Right lobe of liver (tissue), 6 donors: ENCODE data around the gene LRRC18. TPM values are rescaled to one million over a fixed set of nuclear protein-coding genes. Genes with fewer than 3 reads are reported as not detected.

Experiments
- ATAC-seq, 4 donors: fragments of 200-7000 bp; cut with Tn5 transposase; one replicate each; pipeline ENCODE4 v1.9.1; 2020; ENCODE audit warnings: mild to moderate bottlenecking in 4 of 4, moderate library complexity in 4 of 4
- DNase-seq, 3 donors: peaks; one replicate each; pipeline ENCODE4 v3.0.0-alpha.2; 2020
- H3K27ac ChIP-seq, 3 donors: fragments of 200-600 bp; one replicate each; pipeline ENCODE4 v1.8.0; 2022
- H3K27me3 ChIP-seq, 2 donors: fragments of 200-600 bp; one replicate each; pipeline ENCODE4 v1.8.0; 2022
- H3K36me3 ChIP-seq, 4 donors: fragments of 200-600 bp; sonication (generic) in 1 of 4; one replicate each; pipeline versions ENCODE4 v1.5.1 to v1.8.0; 2017 to 2022; ENCODE audit warnings: control low read depth in 1 of 4
- H3K4me1 ChIP-seq, 4 donors: fragments of 200-600 bp; sonication (generic) in 1 of 4; one replicate each; pipeline versions ENCODE4 v1.5.1 to v1.8.0; 2017 to 2022; ENCODE audit warnings: control low read depth in 1 of 4
- H3K4me3 ChIP-seq, 3 donors: fragments of 200-600 bp; one replicate each; pipeline ENCODE4 v1.8.0; 2022
- H3K9me3 ChIP-seq, 4 donors: fragments of 200-600 bp; sonication (generic) in 1 of 4; one replicate each; pipeline versions ENCODE4 v1.5.1 to v1.8.0; 2017 to 2022; ENCODE audit warnings: control low read depth in 1 of 4
- CTCF ChIP-seq, 4 donors: fragments of 200-600 bp in 3 of 4; fragments of 450-650 bp in 1 of 4; IDR thresholded peaks; one replicate each; pipeline versions ENCODE4 v1.5.1 to v1.8.0; 2016 to 2022; ENCODE audit warnings: antibody characterized with exemption in 4 of 4, mild to moderate bottlenecking in 2 of 4
- POLR2A ChIP-seq: fragments of 450-650 bp; IDR thresholded peaks from one replicate; pipeline ENCODE4 v1.6.1; 2017; ENCODE audit warnings: antibody characterized with exemption, mild to moderate bottlenecking
- WGBS: methylation state at CpG from one replicate; pipeline ENCODE4 v1.1.6; 2018; ENCODE audit warnings: low coverage, low lambda C conversion rate; ENCODE audit not compliant: insufficient coverage; ENCODE audit errors: missing lambda C conversion rate; 5-methylcytosine and 5-hydroxymethylcytosine counted together
- intact Hi-C, 2 donors: fragments of 100-400 bp; cut with DNase I; formaldehyde crosslinking; loops; one replicate each; pipeline versions ENCODE4 v1.11.2 to v1.14.1; 2022
- total RNA-seq, 6 experiments: library from RNA; depleted of rRNA in 2 of 6; stranded (reverse); fragments of >200 nt in 2 of 6; fragmentation: NEBNext Ultra II Directional in 3 of 6; extraction: Animal tissue kit (Norgen Biotek cat#: 25700) in 3 of 6; gene quantifications; one replicate each; pipeline versions ENCODE4 v1.1.0 to v1.2.4, GENCODE V29; 2016 to 2023
- donor health status: DM: no; HTN: yes; CAD: no.
- donor health status: DM: no; HTN: no; CAD: no.
- donor health status: DM: no; HTN: no; CAD: no.
- donor health status: DM: no; HTN: yes; CAD: no.
- donor health status: DM: no; HTN: yes; CAD: no.

LRRC18 gene
- total RNA-seq, 6 experiments from 2014 or later = not detected

DNA sequence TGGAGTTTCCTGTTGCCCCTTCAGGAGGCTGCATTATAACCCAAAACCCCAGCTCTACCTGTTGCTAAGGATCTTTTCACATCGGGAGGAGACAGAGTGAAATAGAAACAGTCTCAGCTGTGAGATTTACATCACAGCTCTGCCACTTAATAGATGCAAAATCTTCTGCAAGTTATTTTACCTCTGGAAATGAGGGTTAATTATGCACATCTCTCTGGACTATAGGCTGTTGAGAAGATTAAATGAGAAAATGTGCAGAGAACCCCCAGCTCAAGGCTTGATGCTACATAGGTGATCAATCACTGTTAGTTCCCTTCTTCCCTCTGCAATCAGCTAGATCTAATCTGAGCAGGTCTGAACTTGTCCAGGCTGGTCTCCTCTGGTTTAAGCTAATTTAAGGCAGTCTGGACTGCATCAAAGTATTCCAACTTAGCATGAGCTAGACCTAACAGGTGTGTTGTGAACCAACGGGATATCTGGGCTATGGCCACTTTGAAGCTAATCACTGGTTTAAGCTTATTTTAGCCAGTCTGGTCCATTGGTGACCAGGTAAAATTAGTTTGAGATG, 8.9 kb upstream of the LRRC18 start:
- Histone ChIP-seq H3K4me3 (no peak overlapping the region), H3K4me1 (no peaks in the 10 kb centered on the region), H3K27ac (no peak overlapping the region), H3K9me3 (no peaks in the 10 kb centered on the region), H3K27me3 (no peaks in the 10 kb centered on the region), H3K36me3 (peaks cover 0 to 2% (median 0%) of the 10 kb centered on the region in 4 donors)
- no peak for TF ChIP-seq POLR2A
- TF ChIP-seq CTCF (IDR thresholded peaks at IDR 0.05) = no peak
- WGBS = 80% methylated on average over 1 of the region's 2 CpGs
- DNase-seq (no peak), ATAC-seq (no peak)
- intact Hi-C loops = no loop called here

- Histone ChIP-seq H3K9me3 (no peaks in the 10 kb centered on the region), H3K27me3 (no peaks in the 10 kb centered on the region), H3K4me3 (no peak overlapping the region), H3K27ac (no peak overlapping the region), H3K4me1 (no peaks in the 10 kb centered on the region), H3K36me3 (peaks cover 0 to 2% (median 0%) of the 10 kb centered on the region in 4 donors)
- WGBS = 81% methylated on average over 4 of the region's 10 CpGs
- intact Hi-C loops = no loop called here
- TF ChIP-seq CTCF (IDR thresholded peaks at IDR 0.05) = no peak
- no peak for TF ChIP-seq POLR2A
- DNase-seq (no peak), ATAC-seq (no peak)
These were observed 8.2 kb upstream of the LRRC18 start for GRCh38 chr10:48947690-48948469.

DNA sequence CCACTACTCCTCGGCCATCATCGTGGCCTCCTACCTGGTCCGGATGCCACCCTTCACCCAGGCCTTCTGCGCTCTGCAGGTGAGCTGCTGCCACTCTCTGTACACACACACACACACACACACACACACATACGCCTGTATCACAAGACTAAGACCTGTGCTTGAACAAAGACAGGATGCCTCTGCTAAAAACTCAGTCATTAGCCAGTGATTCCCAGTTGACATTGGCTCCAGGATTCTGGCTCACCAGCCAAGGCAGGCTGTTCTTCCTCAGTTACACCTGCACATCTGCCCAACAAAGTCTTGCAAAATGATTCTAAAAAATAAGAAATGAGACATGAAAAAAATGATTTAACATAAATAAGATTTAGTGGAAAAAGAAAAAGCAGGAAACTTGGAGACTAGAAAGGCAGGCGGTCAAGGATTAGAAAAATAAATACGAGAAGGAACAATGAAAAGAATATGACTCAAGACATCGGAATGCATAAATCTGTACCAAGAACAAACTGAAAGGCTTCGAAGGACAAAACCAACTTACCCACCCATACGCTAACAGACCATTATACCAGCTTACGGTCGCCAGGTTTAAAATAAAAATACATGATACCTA, 7.4 kb upstream of the LRRC18 start:
- Histone ChIP-seq H3K27ac (no peak overlapping the region), H3K27me3 (no peaks in the 10 kb centered on the region), H3K4me3 (no peak overlapping the region), H3K36me3 (peaks cover 0 to 2% (median 0%) of the 10 kb centered on the region in 4 donors), H3K4me1 (no peaks in the 10 kb centered on the region), H3K9me3 (no peaks in the 10 kb centered on the region)
- 86% methylated on average over 12 of the region's 12 CpGs for WGBS
- no peak for ATAC-seq
- TF ChIP-seq CTCF (IDR thresholded peaks at IDR 0.05) = no peak
- no peak for TF ChIP-seq POLR2A
- intact Hi-C loops = no loop called here
- DNase-seq = no peak

DNA sequence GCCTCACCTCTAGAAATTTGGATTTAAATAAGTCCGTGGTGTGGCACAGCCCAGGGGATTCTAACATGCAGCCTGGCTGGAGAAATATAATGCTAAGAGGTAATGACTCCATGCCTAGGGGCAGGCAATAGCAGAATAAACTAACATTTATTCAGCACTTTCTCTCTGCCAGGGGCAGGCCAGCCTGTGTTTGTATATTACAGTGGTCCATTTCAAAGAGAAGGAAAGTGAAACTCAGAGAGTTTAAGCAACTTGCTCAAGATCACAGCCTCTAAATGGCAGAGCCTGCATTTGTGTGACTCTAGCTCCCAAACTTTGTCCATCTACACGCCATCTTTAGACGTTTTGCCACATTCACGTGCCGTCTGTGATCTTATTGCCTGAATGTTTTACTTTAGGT, 6.7 kb upstream of the LRRC18 start:
- H3K4me1 ChIP-seq = no peaks in the 10 kb centered on the region
- H3K4me3 ChIP-seq = no peak overlapping the region
- 71% methylated on average over 5 of the region's 5 CpGs for WGBS
- ATAC-seq (no peak), DNase-seq (no peak)
- H3K27me3 ChIP-seq = no peaks in the 10 kb centered on the region
- peaks cover 0 to 2% (median 0%) of the 10 kb centered on the region in 4 donors for H3K36me3 ChIP-seq
- TF ChIP-seq CTCF (IDR thresholded peaks at IDR 0.05) = no peak
- TF ChIP-seq POLR2A = no peak
- H3K9me3 ChIP-seq = no peaks in the 10 kb centered on the region
- intact Hi-C loops = no loop called here
- H3K27ac ChIP-seq = no peak overlapping the region
